Measurements from ENCODE around the gene UPK3A.

- TF ChIP-seq CTCF (IDR thresholded peaks at IDR 0.05 in 2 of 3, conservative IDR thresholded peaks at IDR 0.05 in 1 of 3; ENCODE audit: control insufficient read depth in 2 of 3, extremely low read depth in 1 of 3, insufficient read depth in 1 of 3, low read depth in 3 of 3, low read length in 3 of 3) = no peak
- no peak for TF ChIP-seq RFX5 (IDR thresholded peaks at IDR 0.05; ENCODE audit: low read depth, low read length)
- no peak for TF ChIP-seq REST (IDR thresholded peaks at IDR 0.05; ENCODE audit: low read depth, low read length)
These were observed 46.7 kb downstream of the UPK3A start for GRCh38 chr22:45331486-45331885.
